IMR-90 (cell line): ENCODE data around the gene OR8G5. TPM values are rescaled to one million over a fixed set of nuclear protein-coding genes. Genes with fewer than 3 reads are reported as not detected.
"Not testable (repeated sequence)": the region's sequence is repeated elsewhere in the genome, so short reads cannot be mapped to it uniquely, and the experiment has no call there.

Experiments
- ATAC-seq: fragments of 200-7000 bp; cut with Tn5 transposase; 2 replicates; pipeline ENCODE4 v1.9.1; 2020; ENCODE audit warnings: low read depth, mild to moderate bottlenecking, moderate library complexity
- BruUV-seq: library from RNA; stranded (reverse); fragments of 400-500 nt; replicated peaks from 2 replicates; lab custom pipeline; 2021; lab: Mats Ljungman, UMichigan
- CTCF ChIA-PET: fragments of 300-600 bp; formaldehyde crosslinking; extraction: SDS; loops from one replicate; lab custom pipeline; 2021; ENCODE audit warnings: antibody characterized with exemption; lab: Yijun Ruan, JAX
- POLR2A ChIA-PET: fragments of 300-600 bp; sonication (Branson Sonifier 250); formaldehyde crosslinking; loops from one replicate; lab custom pipeline; 2022; ENCODE audit warnings: antibody characterized with exemption; ENCODE audit not compliant: unreplicated experiment; lab: Charles Lee
- DNase-seq: peaks from one replicate; pipeline ENCODE4 v3.0.0; 2013
- H2AFZ ChIP-seq: replicated peaks from 2 replicates; pipeline ENCODE3; 2013; ENCODE audit warnings: low read length, mild to moderate bottlenecking; ENCODE audit not compliant: poor library complexity
- H2AK5ac ChIP-seq: 2 replicates; pipeline ENCODE4 v1.6.1; 2013; ENCODE audit warnings: low read depth, low read length, inconsistent platforms
- H2AK9ac ChIP-seq: replicated peaks from 2 replicates; pipeline ENCODE3; 2013; ENCODE audit warnings: mild to moderate bottlenecking, low read depth, low read length, moderate library complexity; ENCODE audit not compliant: poor library complexity
- H2BK120ac ChIP-seq: 2 replicates; pipeline ENCODE4 v1.6.1; 2013; ENCODE audit warnings: low read depth, low read length, inconsistent platforms
- H2BK15ac ChIP-seq: 3 replicates; pipeline ENCODE4 v1.6.1; 2013; ENCODE audit warnings: low read depth, low read length, inconsistent platforms
- H2BK20ac ChIP-seq: 2 replicates; pipeline ENCODE4 v1.6.1; 2013; ENCODE audit warnings: low read depth, mild to moderate bottlenecking, inconsistent platforms, low read length, moderate library complexity
- H2BK5ac ChIP-seq: 2 replicates; pipeline ENCODE4 v1.6.1; 2013; ENCODE audit warnings: mild to moderate bottlenecking, low read depth, low read length, inconsistent platforms; ENCODE audit not compliant: poor library complexity, severe bottlenecking
- H3K14ac ChIP-seq: replicated peaks from 2 replicates; pipeline ENCODE4 v1.6.1; 2013; ENCODE audit warnings: low read depth, low read length, inconsistent platforms
- H3K18ac ChIP-seq: 2 replicates; pipeline ENCODE4 v1.6.1; 2013; ENCODE audit warnings: low read depth, low read length, control low read depth
- H3K23ac ChIP-seq: 2 replicates; pipeline ENCODE4 v1.6.1; 2013; ENCODE audit warnings: low read depth, low read length, inconsistent platforms
- H3K27ac ChIP-seq: 2 replicates; pipeline ENCODE4 v1.5.1; 2013; ENCODE audit warnings: mild to moderate bottlenecking, control low read depth, low read length; ENCODE audit not compliant: insufficient read depth
- H3K27me3 ChIP-seq: 2 replicates; pipeline ENCODE4 v1.6.1; 2013; ENCODE audit warnings: low read length; ENCODE audit not compliant: control insufficient read depth, insufficient read depth
- H3K36me3 ChIP-seq: 2 replicates; pipeline ENCODE4 v1.6.1; 2013; ENCODE audit warnings: low read length, mixed read lengths; ENCODE audit not compliant: control insufficient read depth, insufficient read depth
- H3K4ac ChIP-seq: 2 replicates; pipeline ENCODE4 v1.6.1; 2013; ENCODE audit warnings: low read depth, low read length, inconsistent platforms
- H3K4me1 ChIP-seq: 2 replicates; pipeline ENCODE4 v1.6.1; 2013; ENCODE audit warnings: low read length, mixed read lengths; ENCODE audit not compliant: control insufficient read depth, insufficient read depth
- H3K4me2 ChIP-seq: 2 replicates; pipeline ENCODE4 v1.6.1; 2013; ENCODE audit warnings: low read depth, mild to moderate bottlenecking, control low read depth, low read length, moderate library complexity
- H3K4me3 ChIP-seq: 2 replicates; pipeline ENCODE4 v1.5.1; 2013; ENCODE audit warnings: low read depth, mild to moderate bottlenecking, control low read depth, low read length, moderate library complexity; ENCODE audit not compliant: insufficient read depth
- H3K56ac ChIP-seq: 2 replicates; pipeline ENCODE4 v1.6.1; 2013; ENCODE audit warnings: low read length, inconsistent platforms; ENCODE audit not compliant: insufficient read depth; ENCODE audit errors: extremely low read depth
- H3K79me1 ChIP-seq, 2 experiments: 2 replicates each; pipeline ENCODE4 v1.6.1; 2013; ENCODE audit warnings: low read length in 2 of 2, inconsistent platforms in 1 of 2, low read depth in 1 of 2
- H3K9ac ChIP-seq: 2 replicates; pipeline ENCODE4 v1.6.1; 2013; ENCODE audit warnings: low read depth, low read length, control low read depth
- H3K9me1 ChIP-seq: 2 replicates; pipeline ENCODE4 v1.6.1; 2013; ENCODE audit warnings: low read length, inconsistent platforms; ENCODE audit not compliant: insufficient read depth
- H3K9me3 ChIP-seq: 2 replicates; pipeline ENCODE4 v1.6.1; 2013; ENCODE audit warnings: low read length; ENCODE audit not compliant: control insufficient read depth, insufficient read depth
- H4K20me1 ChIP-seq: 2 replicates; pipeline ENCODE4 v1.6.1; 2013; ENCODE audit warnings: low read length, inconsistent platforms; ENCODE audit not compliant: insufficient read depth
- H4K5ac ChIP-seq: 2 replicates; pipeline ENCODE4 v1.6.1; 2013; ENCODE audit warnings: mild to moderate bottlenecking, low read depth, low read length, control low read depth
- H4K8ac ChIP-seq, 2 experiments: 2 replicates each; pipeline ENCODE4 v1.6.1; 2013; ENCODE audit warnings: low read depth in 2 of 2, low read length in 2 of 2, control low read depth in 1 of 2, inconsistent platforms in 1 of 2
- H4K91ac ChIP-seq: 2 replicates; pipeline ENCODE4 v1.6.1; 2013; ENCODE audit warnings: low read depth, low read length, inconsistent platforms; ENCODE audit not compliant: insufficient read depth
- whole genome bisulfite sequencing, 2 experiments: methylation state at CpG; one replicate each; pipeline versions ENCODE4 v1.1.5 to v1.1.7; 2013; ENCODE audit warnings: missing lambda C conversion rate in 2 of 2; ENCODE audit not compliant: insufficient read length in 1 of 2; ENCODE audit errors: extremely low coverage in 2 of 2; 5-methylcytosine and 5-hydroxymethylcytosine counted together
- dilution Hi-C: fragments of 300-500 bp; cut with HindIII; formaldehyde crosslinking; loops from one replicate; pipeline ENCODE4 v1.14.3; 2018; ENCODE audit warnings: low sequenced_read_pairs; ENCODE audit not compliant: unreplicated experiment
- in situ Hi-C: fragments of 300-500 bp; cut with MboI; formaldehyde crosslinking; loops from 3 replicates; pipeline ENCODE4 v1.14.3; 2019; ENCODE audit warnings: low sequenced_read_pairs, inconsistent platforms, mixed read lengths
- intact Hi-C: fragments of 100-400 bp; cut with micrococcal nuclease; formaldehyde crosslinking; loops from 2 replicates; pipeline ENCODE4 v1.10.0; 2022
- polyA plus RNA-seq, 3 experiments: library from polyadenylated mRNA; depleted of rRNA; stranded (reverse); fragments of >200 nt; gene quantifications; 2 replicates each; pipeline ENCODE4 v1.2.3, GENCODE V29; 2012; ENCODE audit warnings: low replicate concordance in 1 of 3
- total RNA-seq: library from RNA; depleted of rRNA; stranded (reverse); fragments of >200 nt; gene quantifications from 2 replicates; pipeline ENCODE4 v1.2.3, GENCODE V29; 2012

OR8G5 gene
- total and polyA plus RNA-seq, 2 of the 4 experiments (the other 2 are of a cell fraction) = not detected

GRCh38 chr11:124270886-124271285 lies 14.7 kb downstream of the OR8G5 start:
- H3K4me3 ChIP-seq, DNase-seq, H3K18ac ChIP-seq, POLR2A ChIA-PET, H2BK120ac ChIP-seq, H3K79me1 ChIP-seq, in situ Hi-C loops, H3K36me3 ChIP-seq, H3K4me1 ChIP-seq, CTCF ChIA-PET, H2AFZ ChIP-seq, H3K9me3 ChIP-seq, H3K27me3 ChIP-seq, H3K23ac ChIP-seq, H3K4me2 ChIP-seq, H3K9ac ChIP-seq, H4K91ac ChIP-seq, H3K14ac ChIP-seq, ATAC-seq, dilution Hi-C loops, H4K8ac ChIP-seq, H2BK15ac ChIP-seq, H2BK20ac ChIP-seq, intact Hi-C loops, H3K27ac ChIP-seq, H4K5ac ChIP-seq, H4K20me1 ChIP-seq, H3K4ac ChIP-seq, H3K56ac ChIP-seq, H3K9me1 ChIP-seq, H2BK5ac ChIP-seq, BruUV-seq, H2AK5ac ChIP-seq, H2AK9ac ChIP-seq: not testable (repeated sequence)
- no CpG with 5 or more reads among the region's 7 CpGs for WGBS, 2 experiments
